AG04450 (cell line): ENCODE measurements around the gene MUC5B. TPM values are rescaled to one million over a fixed set of nuclear protein-coding genes. Genes with fewer than 3 reads are reported as not detected.
A peak's percentile ranks its signal among the peaks of the same experiment; 100 is the strongest.

Source experiments
- CTCF ChIA-PET: fragments of 300-600, 350-600 bp; formaldehyde crosslinking; extraction: SDS; loops from one replicate; lab custom pipeline; 2022; ENCODE audit warnings: antibody characterized with exemption, inconsistent platforms; lab: Charles Lee
- POLR2A ChIA-PET: fragments of 350-600 bp; formaldehyde crosslinking; extraction: SDS; loops from one replicate; lab custom pipeline; 2021; ENCODE audit warnings: antibody characterized with exemption, inconsistent platforms; lab: Yijun Ruan, JAX
- DNase-seq: peaks from one replicate; pipeline ENCODE4 v3.0.0-alpha.2; 2011; ENCODE audit warnings: low read depth, low spot score
- H3K27ac ChIP-seq: one replicate; pipeline ENCODE4 v1.5.1; 2012; ENCODE audit warnings: low read depth, low read length, control low read depth
- H3K27me3 ChIP-seq: one replicate; pipeline ENCODE4 v1.6.0; 2012; ENCODE audit warnings: low read length; ENCODE audit not compliant: control insufficient read depth, insufficient read depth
- H3K4me3 ChIP-seq: 2 replicates; pipeline ENCODE4 v1.5.1; 2011; ENCODE audit warnings: mild to moderate bottlenecking, low read depth, low read length, control low read depth
- H3K9me3 ChIP-seq: 2 replicates; pipeline ENCODE4 v1.5.1; 2012; ENCODE audit warnings: low read length; ENCODE audit not compliant: control insufficient read depth, insufficient read depth
- CTCF ChIP-seq: IDR thresholded peaks from 2 replicates; pipeline ENCODE4 v1.5.1; 2011; ENCODE audit warnings: low read depth, low read length, control low read depth, inconsistent platforms
- polyA plus RNA-seq: library from polyadenylated mRNA; depleted of rRNA; stranded (reverse); fragments of >200 nt; gene quantifications from 2 replicates; pipeline ENCODE4 v1.2.3, GENCODE V29; 2011

Gene MUC5B
- polyA plus RNA-seq, 1 experiment: not detected

DNA sequence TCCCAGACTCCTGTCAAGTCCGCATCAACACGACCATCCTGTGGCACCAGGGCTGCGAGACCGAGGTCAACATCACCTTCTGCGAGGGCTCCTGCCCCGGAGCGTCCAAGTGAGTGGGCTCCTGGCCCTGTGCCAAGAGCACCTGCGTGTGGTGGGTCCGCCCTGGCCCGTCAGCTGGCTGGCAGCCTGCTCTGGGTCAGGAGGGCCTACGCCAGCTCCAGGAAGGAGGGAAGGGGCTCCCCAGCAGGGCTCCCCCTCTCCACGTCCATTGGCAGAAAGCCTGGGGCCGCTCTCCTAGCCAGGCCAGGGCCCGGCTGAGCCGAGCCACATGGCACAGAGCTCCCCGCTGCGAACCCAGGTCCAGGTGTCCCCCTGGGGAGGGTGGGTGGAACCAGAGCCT, 37.8 kb downstream of the MUC5B start:
- ChIA-PET CTCF (no interaction called here), POLR2A (no interaction called here)
- H3K27me3 ChIP-seq: no peaks in the 10 kb centered on the region
- H3K27ac ChIP-seq: no peak overlapping the region
- DNase-seq: no peak
- no peak for TF ChIP-seq CTCF
- peaks cover 41% of the 10 kb centered on the region; the same call in 1 of the 2 replicates for H3K9me3 ChIP-seq
- no peak overlapping the region for H3K4me3 ChIP-seq

GRCh38 chr11:1261241-1262071, 38.6 kb downstream of the MUC5B start:
- H3K4me3 ChIP-seq: no peak overlapping the region
- no peaks in the 10 kb centered on the region for H3K27me3 ChIP-seq
- H3K27ac ChIP-seq: no peak overlapping the region
- peaks cover 39% of the 10 kb centered on the region; the same call in 1 of the 2 replicates for H3K9me3 ChIP-seq
- no peak for TF ChIP-seq CTCF
- CTCF ChIA-PET: no interaction called here
- DNase-seq: no peak
- POLR2A ChIA-PET: no interaction called here

GRCh38 chr11:1262172-1263006, 39.5 kb downstream of the MUC5B start:
- Histone ChIP-seq H3K9me3 (peaks cover 30% of the 10 kb centered on the region; the same call in 1 of the 2 replicates), H3K27me3 (no peaks in the 10 kb centered on the region), H3K4me3 (peak overlapping the region; percentile 61), H3K27ac (peak overlapping the region; percentile 47)
- no peak for TF ChIP-seq CTCF
- peak; percentile 80 for DNase-seq
- ChIA-PET CTCF (interaction anchor here (0.9 to 2.4 kb wide), 3 partner anchors 184 to 312 kb away, joined by 3 to 7 read pairs (median 3); no protein-coding TSS in a partner anchor), POLR2A (interaction anchor here (0.6 to 1.3 kb wide), 3 partner anchors 9 to 143 kb away, joined by 3 read pairs; no protein-coding TSS in a partner anchor)

DNA sequence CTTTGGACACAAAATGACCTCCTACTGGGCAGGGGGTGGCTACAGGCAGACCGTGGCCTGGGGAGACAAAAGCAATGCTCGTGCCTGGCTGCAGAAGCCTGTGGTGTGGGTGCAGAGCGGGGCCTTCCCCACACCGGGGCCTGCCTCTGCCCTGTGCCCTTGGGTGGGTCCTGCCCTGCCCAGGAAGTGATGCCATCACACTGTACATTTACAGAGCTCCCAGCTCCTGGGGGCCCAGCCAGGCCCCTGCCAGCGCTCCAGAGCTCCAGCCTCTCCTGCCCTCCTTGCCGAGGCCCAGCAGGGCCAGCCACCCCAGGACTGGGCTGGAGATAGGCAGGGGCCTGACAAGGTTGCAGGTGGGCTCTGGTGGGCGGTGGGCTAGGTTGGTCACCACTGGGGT, 40.1 kb downstream of the MUC5B start:
- POLR2A ChIA-PET: interaction anchor here (0.6 to 1.3 kb wide), 2 partner anchors 10 to 142 kb away, joined by 3 read pairs; no protein-coding TSS in a partner anchor

More for the DNA sequence above, 40.1 kb downstream of the MUC5B start:
- no peak for TF ChIP-seq CTCF
- H3K27ac ChIP-seq: no peak overlapping the region
- no peaks in the 10 kb centered on the region for H3K27me3 ChIP-seq
- peak overlapping the region; percentile 43 for H3K4me3 ChIP-seq
- no peak for DNase-seq
- H3K9me3 ChIP-seq: peaks cover 23% of the 10 kb centered on the region; the same call in 1 of the 2 replicates
- CTCF ChIA-PET: interaction anchor here (0.9 to 2.4 kb wide), 3 partner anchors 184 to 311 kb away, joined by 3 to 7 read pairs (median 3); no protein-coding TSS in a partner anchor
